G401 (cell line): ENCODE results near the gene ADGB. TPM values are rescaled to one million over a fixed set of nuclear protein-coding genes. Genes with fewer than 3 reads are reported as not detected.
"Not testable (repeated sequence)": the region's sequence is repeated elsewhere in the genome, so short reads cannot be mapped to it uniquely, and the experiment has no call there.

Source experiments
- DNase-seq: peaks from one replicate; pipeline ENCODE4 v3.0.0-alpha.2; 2015; ENCODE audit warnings: low spot score
- in situ Hi-C: cut with HindIII; loops from 2 replicates; pipeline ENCODE4 v1.10.0; 2016; ENCODE audit warnings: low sequenced_read_pairs, mixed read lengths
- total RNA-seq: library from RNA; depleted of rRNA; stranded (reverse); fragments of >200 nt; shearing (Covaris generic); gene quantifications from 2 replicates; pipeline ENCODE4 v1.2.3, GENCODE V29; 2014

Gene ADGB
- total RNA-seq, 1 experiment from 2014 or later = not detected

DNA sequence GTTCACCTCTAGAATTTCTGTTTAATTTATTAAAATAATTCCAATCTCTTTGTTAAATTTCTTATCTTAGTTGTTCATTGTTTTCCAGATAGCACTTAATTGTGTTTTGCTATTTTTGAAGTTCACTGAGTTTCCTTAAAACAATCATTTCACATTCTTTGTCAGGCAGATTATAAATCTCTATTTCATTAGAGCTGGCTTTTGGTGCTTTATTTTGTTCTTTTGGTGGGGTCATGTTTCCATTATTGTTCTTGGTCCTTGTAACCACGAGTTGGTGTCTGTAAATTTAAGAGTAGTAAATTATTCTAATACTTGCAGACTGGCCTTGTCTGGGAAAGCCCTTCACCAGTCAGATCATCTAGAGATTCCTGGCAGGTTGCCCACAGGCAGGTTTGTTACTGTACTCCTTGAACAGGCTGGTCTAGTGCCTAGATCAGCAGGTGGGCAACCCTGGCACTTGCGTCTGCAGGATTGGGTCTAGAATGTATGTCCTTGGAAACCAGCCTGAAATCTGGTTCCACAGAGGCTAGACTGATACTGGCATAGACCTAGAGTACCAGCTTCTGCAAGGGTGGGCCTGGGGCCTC lies 110.4 kb downstream of the ADGB start:
- in situ Hi-C loops = no loop called here
- no peak for DNase-seq

DNA sequence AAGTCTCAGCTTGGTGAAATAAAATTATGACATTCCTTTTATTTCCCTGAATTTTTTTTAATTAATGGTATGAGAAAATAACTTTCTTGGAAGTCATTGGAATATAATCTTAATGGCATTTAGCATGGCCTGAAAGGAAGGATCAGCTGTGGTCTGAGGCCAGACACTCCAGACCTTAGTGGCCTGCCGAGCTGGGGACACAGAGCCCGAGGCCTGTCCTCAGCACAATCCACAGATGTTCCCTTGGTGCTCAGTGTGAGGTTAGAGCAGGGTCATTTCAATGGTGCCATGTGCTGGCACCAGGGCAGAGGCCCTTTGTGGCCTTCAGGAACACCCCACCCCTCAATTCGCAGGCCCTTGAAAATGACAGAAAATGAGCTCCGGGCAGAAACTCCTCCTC lies 120.6 kb downstream of the ADGB start:
- no peak for DNase-seq
- in situ Hi-C loops = no loop called here

DNA sequence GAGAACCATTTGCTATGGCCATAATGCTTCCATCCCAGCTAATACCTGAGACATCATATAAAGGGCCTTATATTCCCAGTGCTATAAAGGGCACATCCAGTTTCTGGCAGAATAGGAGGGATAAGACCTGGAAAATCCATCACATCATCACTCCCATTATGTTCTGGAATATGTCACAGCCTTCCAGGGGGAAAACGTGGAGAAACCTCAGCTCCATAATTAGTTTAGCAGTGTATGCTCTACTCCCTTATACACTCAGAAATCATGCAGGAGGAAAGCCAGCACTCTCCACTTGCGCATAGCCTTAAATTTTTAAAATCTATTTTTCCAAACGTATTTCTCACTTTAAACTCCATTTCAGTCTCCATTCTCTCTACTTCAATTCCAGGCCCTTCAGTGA lies 140.9 kb downstream of the ADGB start:
- in situ Hi-C loops = no loop called here
- DNase-seq = no peak

DNA sequence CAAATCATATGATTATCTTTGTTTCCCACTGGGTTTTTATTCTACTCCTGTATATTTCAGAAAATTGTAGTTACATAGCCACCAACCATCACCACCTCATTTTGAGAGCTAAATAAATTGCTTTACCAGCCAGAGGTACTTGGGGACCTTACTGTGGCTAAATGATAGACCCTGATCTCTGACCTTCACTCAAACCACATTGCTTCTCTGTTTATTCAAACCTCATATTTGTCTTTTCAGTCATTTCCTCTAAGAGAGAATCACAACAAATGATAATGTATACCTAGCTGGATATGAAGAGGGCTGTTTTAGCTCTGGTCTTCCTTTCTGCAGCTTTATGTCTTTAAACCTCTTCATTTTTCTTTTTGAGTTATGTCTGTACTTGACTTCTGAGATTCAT lies 142.8 kb downstream of the ADGB start:
- DNase-seq = no peak
- in situ Hi-C loops = no loop called here

DNA sequence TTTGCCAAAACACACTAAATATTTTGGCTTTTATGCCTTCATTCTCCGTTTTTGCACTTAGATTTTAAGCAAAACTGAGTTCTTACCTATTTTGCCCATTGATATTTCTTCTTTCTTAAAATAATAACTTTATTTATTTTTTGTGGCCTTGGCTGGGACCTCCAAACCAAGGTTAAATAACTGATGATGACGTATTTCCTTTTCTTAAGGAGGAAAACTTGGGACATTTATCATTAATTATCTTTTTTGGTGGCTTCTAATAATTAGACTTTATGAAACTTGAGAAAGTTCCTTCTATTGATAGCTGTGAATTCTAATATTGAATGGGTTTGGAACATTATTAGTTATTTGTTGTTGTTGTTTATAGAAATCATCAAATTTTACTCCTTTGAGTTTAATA lies 154.5 kb downstream of the ADGB start:
- in situ Hi-C loops = no loop called here
- DNase-seq = no peak

DNA sequence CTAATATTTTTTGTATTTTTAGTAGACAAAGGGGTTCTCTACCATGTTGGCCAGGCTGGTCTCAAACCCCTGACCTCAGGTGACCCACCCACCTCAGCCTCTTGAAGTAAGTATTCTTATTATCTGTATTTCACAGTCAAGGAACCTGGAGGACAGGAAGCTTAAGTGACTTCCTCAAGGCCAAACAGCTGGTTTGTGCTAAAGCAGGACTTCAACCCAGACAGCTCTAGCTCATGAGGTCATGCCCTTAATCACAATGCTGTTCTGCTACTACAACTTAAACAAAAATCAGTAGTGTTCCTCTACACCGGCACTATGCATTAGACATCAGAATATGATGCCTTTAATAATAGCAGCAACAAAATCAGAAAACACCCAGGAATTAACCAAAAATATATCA lies 168.9 kb downstream of the ADGB start:
- in situ Hi-C loops = no loop called here
- DNase-seq = no peak

DNA sequence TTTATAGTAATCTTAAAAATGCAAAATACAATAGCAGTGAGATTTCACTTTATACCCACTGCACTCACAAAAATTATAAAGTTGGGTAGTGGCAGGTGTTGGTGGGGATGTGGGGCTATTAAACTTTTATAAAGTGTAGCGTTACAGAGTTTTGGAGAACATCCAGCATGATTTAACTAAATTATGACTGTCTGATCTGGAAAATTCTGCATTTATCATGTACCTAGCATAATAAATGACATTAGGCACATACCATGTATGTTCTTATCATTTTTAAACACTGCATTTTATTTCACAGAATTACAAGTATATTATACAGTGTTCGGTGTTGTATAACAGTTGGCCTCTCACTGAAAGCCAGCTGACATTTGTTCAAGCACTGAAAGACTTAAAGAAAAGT lies 169.9 kb downstream of the ADGB start:
- in situ Hi-C loops = no loop called here

DNA sequence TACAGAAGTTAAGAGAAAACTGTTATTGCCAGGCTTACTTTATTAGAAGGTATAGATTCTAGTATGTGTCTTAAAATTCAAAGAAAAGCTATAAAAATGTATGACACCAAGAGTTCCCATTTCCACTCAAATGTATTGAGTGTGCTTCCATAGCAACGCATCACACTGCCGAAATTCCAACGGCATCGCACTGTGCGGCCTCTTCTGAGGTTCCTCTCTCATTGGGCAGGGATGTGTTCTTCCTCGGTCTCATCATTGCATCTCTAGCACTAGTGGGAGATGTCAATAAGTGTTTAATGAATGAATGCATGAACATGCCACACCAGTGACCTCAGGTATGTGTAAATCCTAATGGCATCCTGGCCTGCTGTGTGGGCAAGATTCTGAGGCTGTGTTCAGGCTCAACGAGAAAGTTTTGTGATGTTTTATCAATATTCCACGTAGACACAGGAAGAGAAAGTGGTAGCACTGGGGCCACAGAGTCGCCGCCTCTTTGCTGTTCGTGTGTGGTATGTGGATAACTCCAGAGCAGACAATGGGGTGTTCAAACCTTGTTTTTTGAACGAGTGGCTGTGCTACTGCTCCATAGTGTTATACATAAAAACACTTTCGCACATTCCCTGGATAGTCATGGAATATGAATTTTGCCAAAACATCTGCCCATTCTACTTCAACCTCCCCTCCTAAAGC lies 171.6 kb downstream of the ADGB start:
- in situ Hi-C loops = no loop called here
- no peak for DNase-seq

More for the DNA sequence above, 169.9 kb downstream of the ADGB start:
- DNase-seq = no peak

DNA sequence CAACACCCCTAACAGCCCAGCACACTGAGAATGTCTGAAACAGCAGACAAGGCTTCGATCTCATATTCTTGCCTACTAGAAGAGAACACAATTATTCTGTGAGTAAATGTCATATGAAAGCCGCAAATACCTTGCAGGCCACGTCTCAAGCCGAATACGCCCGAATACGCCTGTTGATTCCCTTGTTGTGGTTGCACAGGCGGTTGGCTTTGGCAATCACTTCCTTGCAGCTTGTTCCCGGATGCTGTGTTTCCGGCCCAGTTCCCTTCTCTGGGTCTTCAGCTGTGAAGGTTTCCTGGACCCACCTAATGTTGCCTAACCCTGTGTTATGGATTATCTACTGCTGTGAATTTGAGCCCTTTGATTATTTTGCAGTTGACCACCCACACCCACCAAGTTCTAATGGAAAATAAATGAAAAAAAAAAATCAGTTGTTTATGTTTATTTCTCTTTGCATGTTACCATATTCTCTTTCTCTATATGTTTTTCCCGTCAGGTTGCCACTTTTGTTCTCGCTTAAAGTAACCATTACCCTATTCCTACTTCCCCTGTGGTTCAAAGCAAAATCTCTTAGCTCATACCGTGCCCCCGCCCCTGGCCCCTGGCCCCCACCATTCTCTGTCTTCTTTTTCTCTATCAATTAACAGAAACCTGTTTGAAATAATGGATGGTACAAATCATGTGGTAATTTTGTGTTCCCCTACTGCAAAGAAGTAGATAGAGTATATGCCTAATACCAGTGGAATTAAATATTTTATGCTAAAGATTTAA lies 172.4 kb downstream of the ADGB start:
- no peak for DNase-seq

DNA sequence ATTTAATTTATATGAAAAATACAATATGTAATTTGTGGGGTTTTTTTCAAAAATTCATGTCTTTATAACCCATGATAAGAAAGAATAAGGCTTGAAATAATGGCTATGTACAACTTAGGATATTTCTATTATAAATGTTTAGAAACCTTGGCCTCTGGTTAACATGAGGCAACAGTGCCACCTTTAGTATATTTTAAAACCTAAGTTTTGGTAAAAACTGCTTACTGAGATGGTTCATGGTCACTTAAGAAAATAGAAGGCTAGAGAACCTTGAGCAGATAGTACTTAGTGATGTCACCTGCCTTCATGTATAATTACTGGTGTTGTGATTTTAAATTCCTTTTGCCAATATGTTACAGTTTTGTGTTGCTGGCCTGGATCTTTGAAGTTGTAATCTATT lies 176.4 kb downstream of the ADGB start:
- DNase-seq = no peak

More for the DNA sequence above, 172.4 kb downstream of the ADGB start:
- in situ Hi-C loops = no loop called here

DNA sequence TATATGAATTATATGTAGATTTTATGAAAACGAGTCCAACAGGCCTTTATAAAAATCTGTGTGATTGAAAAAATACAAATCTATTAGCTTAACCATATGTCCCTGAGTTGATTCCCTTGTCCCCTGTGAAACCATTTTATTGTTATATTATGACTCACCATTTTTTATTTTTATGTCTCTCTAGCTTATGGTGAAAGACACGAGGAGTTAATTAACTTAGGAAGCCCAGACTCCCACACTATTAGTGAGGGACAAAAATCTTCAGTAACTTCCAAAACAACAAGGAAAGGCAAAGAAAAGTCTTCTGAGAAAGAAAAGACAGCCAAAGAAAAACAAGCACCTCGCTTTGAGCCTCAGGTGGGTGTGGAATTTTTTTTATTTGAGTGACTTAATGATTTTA lies 183.1 kb downstream of the ADGB start:
- in situ Hi-C loops = no loop called here
- DNase-seq = no peak

More for the DNA sequence above, 176.4 kb downstream of the ADGB start:
- in situ Hi-C loops = no loop called here

DNA sequence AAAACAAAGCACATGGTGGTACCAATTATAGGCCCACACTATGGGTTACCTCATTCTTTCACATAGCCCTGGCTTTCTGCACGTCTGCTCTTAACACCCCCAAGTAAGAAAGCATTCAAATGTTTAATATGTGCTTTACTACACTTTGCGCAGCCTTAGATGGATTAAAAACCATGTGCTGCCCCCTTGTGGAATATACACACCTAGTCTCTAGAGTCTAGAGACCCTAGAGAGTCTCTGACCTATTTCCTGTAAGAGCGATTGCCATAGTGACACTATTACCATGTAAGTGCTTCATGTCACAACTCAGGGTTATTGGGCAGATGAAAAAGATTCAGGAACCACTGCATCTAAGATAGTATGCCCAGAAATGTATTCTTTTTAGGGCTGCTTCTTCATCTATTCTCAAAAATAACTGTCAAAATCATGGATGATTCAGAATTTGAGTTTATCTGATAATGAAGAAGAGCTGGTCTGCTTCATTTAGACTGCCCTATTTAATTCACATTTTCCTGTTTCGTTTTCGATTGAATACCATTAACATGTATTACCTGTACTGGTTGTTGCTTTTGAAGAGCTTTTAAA lies 186.3 kb downstream of the ADGB start:
- peak; percentile 17 for DNase-seq
- in situ Hi-C loops = no loop called here

DNA sequence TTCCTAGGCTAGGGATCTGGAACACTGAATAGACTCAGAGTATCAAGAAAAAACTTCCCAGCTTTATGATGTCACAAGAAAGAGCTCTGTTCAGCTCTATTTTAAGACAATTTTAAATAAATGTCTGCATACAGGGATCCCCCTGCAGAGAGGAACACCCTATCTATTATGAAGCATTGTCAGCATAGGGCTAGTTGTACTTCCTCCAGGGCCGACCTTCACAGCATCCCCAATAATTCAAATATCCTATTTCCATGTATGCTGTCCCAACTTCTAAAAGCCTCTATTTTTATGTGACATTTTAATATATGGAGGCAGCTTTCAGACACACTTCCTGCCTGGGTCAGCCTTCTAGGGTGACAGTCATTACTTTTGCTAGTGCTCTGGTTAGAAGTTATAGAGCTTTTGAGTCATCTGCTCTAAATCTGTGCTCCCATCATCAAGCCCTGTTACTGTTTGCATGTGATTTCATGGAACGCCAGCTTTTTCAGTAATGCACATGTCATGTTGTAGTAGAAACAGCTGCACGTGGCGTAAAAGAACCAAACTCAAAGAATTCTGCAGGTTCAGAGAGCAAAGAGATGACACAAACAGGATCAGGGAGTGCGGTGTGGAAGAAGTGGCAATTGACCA lies 189.2 kb downstream of the ADGB start:
- in situ Hi-C loops = no loop called here
- no peak for DNase-seq

DNA sequence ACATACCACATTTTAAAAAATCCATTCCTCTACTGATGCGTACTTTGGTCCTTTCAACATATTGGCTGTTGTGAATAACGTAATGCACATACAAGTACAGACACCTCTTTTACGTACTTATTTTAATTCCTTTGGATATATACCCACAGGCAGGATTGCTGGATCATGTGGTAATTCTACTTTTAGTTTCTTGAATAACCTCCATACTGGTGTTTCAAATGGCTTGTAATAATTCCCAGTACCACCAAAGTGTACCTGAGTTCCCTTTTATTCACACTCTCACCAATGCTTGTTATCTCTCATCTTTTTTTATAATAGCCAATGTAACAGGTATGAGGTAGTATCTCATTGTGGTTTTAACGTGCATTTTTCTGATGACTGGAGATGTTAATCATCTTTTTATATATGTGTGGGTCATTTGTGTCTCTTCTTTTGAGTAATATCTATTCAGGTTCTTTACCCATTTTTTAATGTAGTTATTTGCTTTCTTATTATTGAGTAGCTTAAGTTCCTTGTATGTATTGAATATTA lies 191.9 kb downstream of the ADGB start:
- no peak for DNase-seq
- in situ Hi-C loops = no loop called here

DNA sequence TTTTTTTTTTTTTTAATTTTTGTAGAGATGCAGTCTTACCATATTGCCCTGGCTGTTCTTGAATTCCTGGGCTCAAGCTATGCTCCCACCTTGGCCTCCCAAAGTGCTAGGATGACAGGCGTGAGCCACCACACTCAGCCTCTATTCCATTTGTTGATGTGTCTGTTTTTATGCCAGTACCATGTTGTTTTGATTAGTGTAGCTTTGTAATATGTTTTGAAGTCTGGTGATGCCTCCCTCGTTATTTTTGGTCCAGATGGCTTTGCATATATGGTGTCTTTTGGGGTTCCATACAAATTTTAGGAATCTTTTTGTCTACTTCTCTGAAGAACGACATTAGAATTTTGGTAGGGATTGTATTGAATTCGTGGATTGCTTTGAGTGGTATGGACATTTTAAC lies 193.2 kb downstream of the ADGB start:
- in situ Hi-C loops = no loop called here
- no peak for DNase-seq

DNA sequence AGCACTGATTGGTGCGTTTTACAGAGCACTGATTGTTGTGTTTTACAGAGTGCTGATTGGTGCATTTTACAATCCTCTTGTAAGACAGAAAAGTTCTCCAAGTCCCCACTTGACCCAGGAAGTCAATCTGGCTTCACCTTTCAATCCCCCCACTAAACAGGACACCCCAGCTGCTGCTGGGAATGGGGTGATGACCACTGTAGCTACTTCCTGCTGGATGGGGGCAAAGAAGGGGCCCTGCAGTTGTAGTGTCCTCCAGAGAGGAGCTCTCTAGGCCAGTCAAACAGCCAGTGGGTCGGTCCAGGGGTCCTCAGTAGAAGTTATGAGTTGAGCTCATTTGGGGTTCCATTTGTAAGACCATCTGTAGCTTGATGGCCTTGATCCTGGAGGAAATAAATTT lies 194.4 kb downstream of the ADGB start:
- DNase-seq, in situ Hi-C loops: not testable (repeated sequence)

DNA sequence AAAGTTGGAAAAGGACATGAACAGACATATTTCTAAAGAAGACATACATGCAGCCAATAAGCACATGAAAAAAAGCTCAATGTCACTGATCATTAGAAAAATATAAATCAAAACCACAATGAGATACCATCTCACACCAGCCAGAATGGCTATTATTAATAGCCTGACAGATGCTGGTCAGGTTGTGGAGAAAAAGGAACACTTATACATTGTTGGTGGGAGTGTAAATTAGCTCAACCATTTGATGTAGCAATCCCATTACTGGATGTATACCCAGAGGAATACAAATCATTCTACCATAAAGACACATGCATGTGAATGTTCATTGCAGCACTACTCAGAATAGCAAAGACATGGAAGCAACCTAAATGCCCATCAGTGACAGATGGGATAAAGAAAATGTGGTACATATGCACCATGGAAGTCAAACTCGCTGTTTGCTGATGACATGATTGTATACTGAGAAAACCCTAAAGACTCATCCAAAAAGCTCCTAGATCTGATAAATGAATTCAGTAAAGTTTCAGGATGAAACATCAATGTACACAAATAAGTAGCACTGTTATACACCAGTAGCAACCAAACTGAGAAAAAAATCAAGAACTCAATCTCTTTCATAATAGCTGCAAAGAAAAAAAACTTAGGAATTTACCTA lies 196.8 kb downstream of the ADGB start:
- DNase-seq = no peak
- in situ Hi-C loops = no loop called here

DNA sequence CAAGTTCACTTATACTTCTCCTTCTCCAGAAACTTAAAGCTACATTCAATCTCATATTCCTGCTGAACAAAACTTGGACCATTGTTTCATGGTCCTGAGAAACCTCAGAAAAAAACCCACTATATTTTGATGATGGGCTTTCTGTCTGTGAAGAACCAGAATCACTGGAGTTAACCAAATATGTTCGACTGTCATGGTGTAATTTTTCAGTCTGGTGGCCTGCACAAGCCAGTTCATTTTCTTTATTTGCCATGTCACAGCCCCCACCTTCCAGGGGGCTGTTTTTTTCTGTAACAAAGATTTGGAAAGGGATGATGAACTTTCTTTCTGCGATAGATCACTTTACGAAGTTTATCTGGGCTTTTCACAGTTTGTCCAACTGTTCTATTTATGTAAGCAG lies 204.4 kb downstream of the ADGB start:
- in situ Hi-C loops, DNase-seq: not testable (repeated sequence)

DNA sequence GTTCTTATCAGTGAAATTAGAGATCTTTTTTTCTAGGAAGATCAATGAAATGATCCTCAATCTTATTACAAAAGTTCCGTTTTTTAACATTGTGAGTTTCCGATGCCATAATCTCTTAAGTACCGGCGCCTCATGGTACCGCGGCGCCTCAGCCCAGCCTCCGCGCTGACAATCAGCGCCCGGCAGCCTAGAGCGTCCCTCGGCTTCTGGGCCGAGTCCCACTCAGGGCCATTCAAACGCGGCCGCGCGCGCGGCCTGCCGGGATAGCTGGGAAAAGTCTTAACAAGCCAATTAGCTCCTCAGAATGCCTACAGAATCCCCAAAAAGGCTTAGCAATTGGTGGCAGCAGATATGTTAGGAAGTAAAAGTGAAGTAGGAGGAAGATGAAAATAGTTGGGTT lies 204.8 kb downstream of the ADGB start:
- in situ Hi-C loops = no loop called here

More for the DNA sequence above, 204.8 kb downstream of the ADGB start:
- DNase-seq = no peak
